Breast epithelium (tissue), 3 donors: Measurements from ENCODE around the gene HOXD3.

Source experiments
- POLR2A ChIP-seq: fragments of 450-650 bp; IDR thresholded peaks from one replicate; pipeline ENCODE4 v1.6.1; 2016; ENCODE audit warnings: antibody characterized with exemption, mild to moderate bottlenecking, moderate library complexity
- POLR2AphosphoS5 ChIP-seq, 3 donors: sonication (generic); formaldehyde crosslinking; IDR thresholded peaks; one replicate each; pipeline ENCODE4 v1.6.1; 2017; ENCODE audit warnings: antibody characterized with exemption in 3 of 3

GRCh38 chr2:176177580-176178037 is 20.5 kb downstream of the HOXD3 start:
- TF ChIP-seq POLR2A (no peak), POLR2AphosphoS5 (IDR thresholded peaks at IDR 0.05) (no peak)
